NT2/D1 (cell line): Measurements from ENCODE around the gene TMPRSS9.

Experiments
- DNase-seq: peaks from one replicate; pipeline ENCODE4 v3.0.0-alpha.2; 2011; ENCODE audit warnings: low read depth, low spot score
- H3K27me3 ChIP-seq: 2 replicates; pipeline ENCODE4 v1.6.0; 2011; ENCODE audit warnings: mild to moderate bottlenecking; ENCODE audit not compliant: insufficient read length, insufficient read depth
- H3K36me3 ChIP-seq: 2 replicates; pipeline ENCODE4 v1.6.1; 2011; ENCODE audit warnings: mild to moderate bottlenecking, low read length, mixed read lengths; ENCODE audit not compliant: insufficient read depth, insufficient read length
- H3K4me1 ChIP-seq: 2 replicates; pipeline ENCODE4 v1.5.1; 2011; ENCODE audit not compliant: insufficient read depth, insufficient read length
- H3K4me3 ChIP-seq: 2 replicates; pipeline ENCODE4 v1.5.1; 2011; ENCODE audit warnings: low read depth; ENCODE audit not compliant: insufficient read length
- H3K9ac ChIP-seq: 2 replicates; pipeline ENCODE4 v1.6.0; 2011; ENCODE audit warnings: low read depth; ENCODE audit not compliant: insufficient read length
- H3K9me3 ChIP-seq: 2 replicates; pipeline ENCODE4 v1.5.1; 2011; ENCODE audit warnings: mild to moderate bottlenecking, low read length; ENCODE audit not compliant: insufficient read depth
- SUZ12 ChIP-seq: IDR thresholded peaks from 2 replicates; pipeline ENCODE4 v1.6.1; 2011; ENCODE audit not compliant: insufficient read length, insufficient read depth; ENCODE audit errors: extremely low read depth
- YY1 ChIP-seq: IDR thresholded peaks from 2 replicates; pipeline ENCODE4 v1.6.1; 2011; ENCODE audit not compliant: insufficient read length, insufficient read depth
- ZNF274 ChIP-seq: IDR thresholded peaks from 2 replicates; pipeline ENCODE4 v1.6.1; 2011; ENCODE audit warnings: mild to moderate bottlenecking, low read depth, low read length

TMPRSS9 gene

GRCh38 chr19:2451741-2452140 lies 91.7 kb downstream of the TMPRSS9 start:
- TF ChIP-seq SUZ12 (no peak), YY1 (no peak), ZNF274 (no peak)
- Histone ChIP-seq H3K4me1 (peaks cover 33% of the 10 kb centered on the region), H3K9ac (peak overlapping the region; percentile 21), H3K9me3 (no peaks in the 10 kb centered on the region), H3K36me3 (peaks cover 75% of the 10 kb centered on the region), H3K4me3 (no peak overlapping the region), H3K27me3 (no peaks in the 10 kb centered on the region)
- no peak for DNase-seq

GRCh38 chr19:2453431-2454025 lies 93.5 kb downstream of the TMPRSS9 start:
- Histone ChIP-seq H3K9ac (peak overlapping the region; percentile 44), H3K27me3 (no peaks in the 10 kb centered on the region), H3K9me3 (no peaks in the 10 kb centered on the region), H3K4me1 (peaks cover 25% of the 10 kb centered on the region), H3K4me3 (no peak overlapping the region), H3K36me3 (peaks cover 62% of the 10 kb centered on the region)
- no peak for DNase-seq
- TF ChIP-seq YY1 (no peak), ZNF274 (no peak), SUZ12 (no peak)

DNA sequence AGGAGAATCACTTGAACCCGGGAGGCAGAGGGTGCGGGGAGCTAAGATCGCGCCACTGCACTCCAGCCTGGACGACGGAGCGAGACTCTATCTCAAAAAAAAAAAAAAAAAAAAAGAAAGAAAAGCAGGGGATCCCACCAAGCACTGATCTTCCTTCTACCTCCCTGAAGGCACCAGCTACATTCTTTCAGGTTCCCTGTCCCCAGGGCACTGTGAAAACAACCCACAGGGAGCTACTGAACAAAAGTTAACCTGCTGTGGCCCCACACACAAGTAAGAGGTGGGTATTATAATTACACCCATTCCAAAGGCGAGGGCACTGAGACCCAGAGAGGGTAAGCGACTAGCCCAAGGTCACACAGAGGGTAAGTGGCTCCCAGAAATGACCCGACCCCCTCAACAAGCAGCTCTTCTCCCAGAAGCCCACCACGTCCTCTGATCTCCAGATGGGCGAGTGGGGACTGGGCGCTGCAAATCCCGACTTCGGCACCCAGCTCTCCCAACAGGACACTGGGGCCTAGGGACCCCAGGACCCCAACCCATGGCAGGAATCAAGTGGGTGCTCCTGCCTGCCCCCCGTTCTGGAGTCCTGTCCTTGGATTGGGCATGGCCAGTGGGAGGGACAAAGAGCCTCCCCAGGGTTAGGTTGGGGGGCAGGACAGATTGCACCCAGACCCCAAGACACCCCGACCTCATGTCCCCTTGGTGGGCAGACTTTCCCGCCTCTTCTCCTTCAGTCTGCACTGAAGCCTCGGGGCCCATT lies 94.3 kb downstream of the TMPRSS9 start:
- Histone ChIP-seq H3K9ac (peak overlapping the region; percentile 100), H3K4me3 (peak overlapping the region; percentile 99), H3K36me3 (peaks cover 53% of the 10 kb centered on the region), H3K4me1 (peaks cover 23% of the 10 kb centered on the region), H3K9me3 (no peaks in the 10 kb centered on the region), H3K27me3 (no peaks in the 10 kb centered on the region)
- TF ChIP-seq SUZ12 (no peak), ZNF274 (no peak), YY1 (no peak)
- no peak for DNase-seq

DNA sequence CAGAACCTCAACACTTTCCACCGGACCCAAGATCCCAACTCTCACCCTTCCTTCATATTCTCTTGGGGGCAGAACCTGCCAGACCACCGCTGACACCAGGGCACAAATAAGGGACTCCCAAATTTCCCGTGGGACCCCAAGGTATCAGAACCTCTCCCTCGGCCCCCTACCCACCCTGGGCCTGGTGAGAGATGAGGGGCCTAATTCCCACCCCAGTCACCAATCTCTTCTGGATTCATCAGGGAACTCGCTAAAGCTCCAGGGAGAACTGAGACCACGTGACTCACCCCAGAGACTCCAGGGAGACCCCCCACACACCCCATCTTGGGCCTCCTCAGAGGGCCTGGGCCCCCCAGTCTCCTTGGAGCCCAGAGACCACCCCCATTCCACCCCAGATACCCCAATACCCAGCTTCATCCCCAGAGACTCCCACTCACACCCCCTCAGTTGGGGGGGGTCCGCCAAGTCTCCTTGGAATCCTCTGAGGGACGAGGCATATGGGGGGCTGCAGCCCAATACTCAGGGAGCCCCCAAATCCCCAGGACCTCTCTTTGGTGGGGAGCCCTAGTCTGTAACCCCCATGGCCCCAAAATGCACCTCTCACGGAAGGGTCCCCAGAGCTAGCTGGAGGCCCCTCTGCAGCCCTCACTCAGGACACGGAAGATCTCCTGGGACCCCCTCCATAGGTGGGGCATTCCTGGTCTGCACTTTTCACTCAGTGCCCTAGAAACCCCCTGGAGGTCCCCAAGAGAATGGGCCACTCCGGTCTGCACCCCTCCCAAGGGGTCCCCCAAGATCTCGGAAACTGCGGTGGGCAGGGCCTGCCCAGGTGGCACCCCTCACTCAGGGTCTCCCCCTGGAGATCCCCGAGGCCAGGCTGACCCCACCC lies 95.1 kb downstream of the TMPRSS9 start:
- peaks cover 48% of the 10 kb centered on the region for H3K36me3 ChIP-seq
- no peaks in the 10 kb centered on the region for H3K9me3 ChIP-seq
- H3K4me1 ChIP-seq, result peaks cover 23% of the 10 kb centered on the region
- DNase-seq, result no peak
- TF ChIP-seq ZNF274 (no peak), SUZ12 (no peak), YY1 (no peak)
- peak overlapping the region; percentile 99 for H3K4me3 ChIP-seq
- peak overlapping the region; percentile 100 for H3K9ac ChIP-seq
- H3K27me3 ChIP-seq, result no peaks in the 10 kb centered on the region

- peaks cover 23% of the 10 kb centered on the region for H3K4me1 ChIP-seq
Measured at GRCh38 chr19:2455851-2456570, 95.9 kb downstream of the TMPRSS9 start.

GRCh38 chr19:2457394-2458037 lies 97.5 kb downstream of the TMPRSS9 start:
- Histone ChIP-seq H3K27me3 (no peaks in the 10 kb centered on the region), H3K9me3 (no peaks in the 10 kb centered on the region), H3K36me3 (peaks cover 28% of the 10 kb centered on the region), H3K4me1 (peaks cover 18% of the 10 kb centered on the region), H3K9ac (peak overlapping the region; percentile 100), H3K4me3 (no peak overlapping the region)
- DNase-seq, result no peak
- no peak for TF ChIP-seq SUZ12
- TF ChIP-seq YY1, result no peak
- TF ChIP-seq ZNF274, result no peak

More at GRCh38 chr19:2455851-2456570, 95.9 kb downstream of the TMPRSS9 start:
- Histone ChIP-seq H3K27me3 (no peaks in the 10 kb centered on the region), H3K9me3 (no peaks in the 10 kb centered on the region), H3K9ac (peak overlapping the region; percentile 100), H3K36me3 (peaks cover 41% of the 10 kb centered on the region), H3K4me3 (peak overlapping the region; percentile 99)
- DNase-seq, result no peak
- TF ChIP-seq YY1 (no peak), ZNF274 (no peak), SUZ12 (no peak)
